Mucosa of rectum (tissue), 2 donors: Measurements from ENCODE around the gene MYO5A.

Experiments
- H3K27ac ChIP-seq, 2 donors: one replicate each; pipeline ENCODE4 v1.7.0; 2013; ENCODE audit warnings: inconsistent platforms in 2 of 2, low read depth in 2 of 2, low read length in 2 of 2
- H3K27me3 ChIP-seq, 2 donors: one replicate each; pipeline ENCODE4 v1.7.0; 2013; ENCODE audit warnings: low read length in 2 of 2; ENCODE audit not compliant: control insufficient read depth in 2 of 2, insufficient read depth in 2 of 2
- H3K36me3 ChIP-seq, 2 donors: one replicate each; pipeline ENCODE4 v1.7.0; 2013; ENCODE audit warnings: low read length in 2 of 2; ENCODE audit not compliant: control insufficient read depth in 2 of 2, insufficient read depth in 2 of 2
- H3K4me1 ChIP-seq, 2 donors: one replicate each; pipeline ENCODE4 v1.7.0; 2013; ENCODE audit warnings: low read length in 2 of 2, mild to moderate bottlenecking in 1 of 2; ENCODE audit not compliant: control insufficient read depth in 2 of 2, insufficient read depth in 2 of 2
- H3K4me3 ChIP-seq, 2 donors: one replicate each; pipeline ENCODE4 v1.7.0; 2013; ENCODE audit warnings: low read length in 2 of 2
- H3K9ac ChIP-seq, 2 donors: one replicate each; pipeline ENCODE4 v1.7.0; 2013; ENCODE audit warnings: low read length in 2 of 2, low read depth in 1 of 2, mild to moderate bottlenecking in 1 of 2
- H3K9me3 ChIP-seq, 2 donors: one replicate each; pipeline ENCODE4 v1.7.0; 2013; ENCODE audit warnings: low read length in 2 of 2; ENCODE audit not compliant: control insufficient read depth in 2 of 2
- donor health status: healthy.
- donor health status: Normal muscosa, but diverticular disease.

Gene MYO5A

GRCh38 chr15:52343831-52344230 is 184.8 kb downstream of the MYO5A start:
- no peak overlapping the region for H3K9ac ChIP-seq
- no peaks in the 10 kb centered on the region for H3K27me3 ChIP-seq
- H3K4me1 ChIP-seq, result no peaks in the 10 kb centered on the region
- H3K36me3 ChIP-seq, result peaks cover 0 to 7% of the 10 kb centered on the region in 2 donors
- no peaks in the 10 kb centered on the region for H3K9me3 ChIP-seq
- no peak overlapping the region for H3K4me3 ChIP-seq
- H3K27ac ChIP-seq, result no peak overlapping the region

DNA sequence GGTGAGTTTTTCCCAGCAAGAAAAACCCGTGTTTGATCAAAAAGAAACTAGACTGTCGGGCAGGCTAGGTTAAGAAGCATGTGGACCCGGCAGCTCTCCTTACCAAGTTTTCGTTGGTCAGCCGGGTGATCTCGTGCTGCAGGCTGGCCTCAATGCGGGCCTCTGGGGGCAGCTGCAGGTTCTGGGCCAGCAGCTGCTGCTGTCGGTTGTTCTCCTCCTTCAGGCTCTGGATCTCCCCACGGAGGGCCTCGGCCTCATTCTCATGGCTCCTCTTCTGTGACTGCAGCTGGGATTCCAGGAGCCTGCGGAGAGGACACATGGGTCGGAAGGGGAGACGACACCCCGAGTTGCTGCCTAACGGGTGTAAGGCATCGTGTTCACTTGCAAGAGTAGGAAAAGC is 188.6 kb downstream of the MYO5A start:
- no peak overlapping the region for H3K4me3 ChIP-seq
- H3K4me1 ChIP-seq, result no peaks in the 10 kb centered on the region
- H3K9me3 ChIP-seq, result no peaks in the 10 kb centered on the region
- no peaks in the 10 kb centered on the region for H3K27me3 ChIP-seq
- no peak overlapping the region for H3K9ac ChIP-seq
- H3K36me3 ChIP-seq, result peaks cover 0 to 9% of the 10 kb centered on the region in 2 donors
- no peak overlapping the region for H3K27ac ChIP-seq

- Histone ChIP-seq H3K27ac (no peak overlapping the region), H3K4me1 (no peaks in the 10 kb centered on the region), H3K36me3 (peaks cover 0 to 9% of the 10 kb centered on the region in 2 donors), H3K9me3 (no peaks in the 10 kb centered on the region), H3K4me3 (no peak overlapping the region), H3K9ac (no peak overlapping the region), H3K27me3 (no peaks in the 10 kb centered on the region)
These were observed 189.8 kb downstream of the MYO5A start for GRCh38 chr15:52338891-52339290.

DNA sequence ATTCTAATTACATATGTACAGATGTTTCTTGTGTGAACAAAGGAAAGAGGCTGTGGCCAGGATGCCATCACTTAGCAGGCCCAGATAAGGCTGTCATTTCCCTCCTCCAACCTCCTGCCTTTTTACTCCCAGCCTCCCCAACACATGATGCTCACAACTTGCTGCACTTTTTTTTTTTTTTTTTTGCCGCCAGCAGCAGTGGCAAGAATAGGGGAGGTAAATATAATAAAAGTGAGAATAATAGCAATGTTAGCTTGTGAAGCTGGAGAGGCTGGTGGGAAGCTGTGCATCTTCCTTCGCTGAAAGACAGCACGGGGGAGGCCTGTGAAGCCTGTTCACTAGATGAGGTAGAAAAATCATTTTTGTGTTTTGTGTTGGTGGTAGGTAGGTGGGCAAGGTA is 190.6 kb downstream of the MYO5A start:
- no peaks in the 10 kb centered on the region for H3K4me1 ChIP-seq
- H3K36me3 ChIP-seq, result peaks cover 0 to 9% of the 10 kb centered on the region in 2 donors
- no peaks in the 10 kb centered on the region for H3K9me3 ChIP-seq
- no peak overlapping the region for H3K4me3 ChIP-seq
- no peak overlapping the region for H3K9ac ChIP-seq
- no peak overlapping the region for H3K27ac ChIP-seq
- no peaks in the 10 kb centered on the region for H3K27me3 ChIP-seq

GRCh38 chr15:52337198-52337853 is 191.4 kb downstream of the MYO5A start:
- Histone ChIP-seq H3K36me3 (peaks cover 0 to 9% of the 10 kb centered on the region in 2 donors), H3K9me3 (no peaks in the 10 kb centered on the region), H3K9ac (no peak overlapping the region), H3K27ac (no peak overlapping the region), H3K4me3 (no peak overlapping the region), H3K4me1 (no peaks in the 10 kb centered on the region), H3K27me3 (no peaks in the 10 kb centered on the region)

DNA sequence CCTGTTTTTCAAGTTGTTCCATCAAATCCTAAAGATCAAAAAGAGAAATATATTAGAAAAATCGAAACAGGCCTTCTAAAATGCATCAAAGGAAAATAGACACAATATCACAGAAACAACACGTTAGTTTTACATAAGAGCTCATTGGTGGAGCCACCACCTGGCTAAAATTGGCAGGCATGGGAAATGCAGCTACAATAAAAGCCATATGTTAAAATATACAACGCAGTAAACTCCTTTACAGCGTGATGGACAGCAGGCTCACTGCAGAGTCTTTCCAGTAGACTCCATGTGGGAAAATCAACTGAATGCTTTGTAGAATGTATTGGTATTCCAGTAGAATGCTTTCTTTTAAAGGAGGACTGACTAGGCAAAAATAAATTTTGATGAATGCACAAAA is 192.2 kb downstream of the MYO5A start:
- H3K9me3 ChIP-seq, result no peaks in the 10 kb centered on the region
- H3K36me3 ChIP-seq, result peaks cover 0 to 9% of the 10 kb centered on the region in 2 donors
- no peak overlapping the region for H3K4me3 ChIP-seq
- H3K4me1 ChIP-seq, result no peaks in the 10 kb centered on the region
- H3K27me3 ChIP-seq, result no peaks in the 10 kb centered on the region
- H3K27ac ChIP-seq, result no peak overlapping the region
- H3K9ac ChIP-seq, result no peak overlapping the region

- H3K9ac ChIP-seq, result no peak overlapping the region
- no peaks in the 10 kb centered on the region for H3K4me1 ChIP-seq
- peaks cover 0 to 2% of the 10 kb centered on the region in 2 donors for H3K36me3 ChIP-seq
These were observed 194.1 kb downstream of the MYO5A start for GRCh38 chr15:52334491-52335160.

GRCh38 chr15:52331490-52332240 is 197.0 kb downstream of the MYO5A start:
- Histone ChIP-seq H3K9me3 (no peaks in the 10 kb centered on the region), H3K27ac (no peak overlapping the region), H3K4me3 (no peak overlapping the region), H3K9ac (no peak overlapping the region), H3K4me1 (no peaks in the 10 kb centered on the region), H3K36me3 (peaks cover 0 to 8% of the 10 kb centered on the region in 2 donors), H3K27me3 (no peaks in the 10 kb centered on the region)

More at GRCh38 chr15:52334491-52335160, 194.1 kb downstream of the MYO5A start:
- no peaks in the 10 kb centered on the region for H3K27me3 ChIP-seq
- no peak overlapping the region for H3K27ac ChIP-seq
- no peaks in the 10 kb centered on the region for H3K9me3 ChIP-seq
- H3K4me3 ChIP-seq, result no peak overlapping the region

GRCh38 chr15:52329987-52330386 is 198.7 kb downstream of the MYO5A start:
- Histone ChIP-seq H3K27me3 (no peaks in the 10 kb centered on the region), H3K36me3 (peaks cover 0 to 6% of the 10 kb centered on the region in 2 donors), H3K9me3 (no peaks in the 10 kb centered on the region), H3K27ac (no peak overlapping the region), H3K4me1 (no peaks in the 10 kb centered on the region), H3K4me3 (no peak overlapping the region), H3K9ac (no peak overlapping the region)

GRCh38 chr15:52329150-52329549 is 199.5 kb downstream of the MYO5A start:
- no peaks in the 10 kb centered on the region for H3K9me3 ChIP-seq
- no peak overlapping the region for H3K4me3 ChIP-seq
- no peak overlapping the region for H3K27ac ChIP-seq
- H3K36me3 ChIP-seq, result peaks cover 0 to 6% of the 10 kb centered on the region in 2 donors
- no peaks in the 10 kb centered on the region for H3K4me1 ChIP-seq
- H3K27me3 ChIP-seq, result no peaks in the 10 kb centered on the region
- no peak overlapping the region for H3K9ac ChIP-seq
